Naive B cell (primary cell): Measurements from ENCODE around the gene TMEM254. TPM values are rescaled to one million over a fixed set of nuclear protein-coding genes. Genes with fewer than 3 reads are reported as not detected.
A peak's percentile ranks its signal among the peaks of the same experiment; 100 is the strongest.
"Not testable (repeated sequence)": the region's sequence is repeated elsewhere in the genome, so short reads cannot be mapped to it uniquely, and the experiment has no call there.

Experiments
- ATAC-seq, 2 donors: fragments of 150-1000 bp; cut with Tn5 transposase; 2 replicates each; pipeline ENCODE4 v1.10.0; 2021; ENCODE audit warnings: low read depth in 2 of 2, mild to moderate bottlenecking in 2 of 2, moderate library complexity in 2 of 2
- DNase-seq: peaks from one replicate; pipeline ENCODE4 v3.0.0; 2022
- H3K27ac Mint-ChIP-seq, 6 donors: one replicate each; pipeline ENCODE4 v1.8.0; 2020 to 2022; ENCODE audit warnings: mild to moderate bottlenecking in 6 of 6, mixed read lengths in 6 of 6, moderate library complexity in 5 of 6, inconsistent platforms in 2 of 6
- H3K27me3 Mint-ChIP-seq, 3 donors: one replicate each; pipeline ENCODE4 v1.8.0; 2021 to 2022; ENCODE audit warnings: mixed read lengths in 3 of 3, mild to moderate bottlenecking in 1 of 3
- H3K36me3 Mint-ChIP-seq, 2 donors: one replicate each; pipeline ENCODE4 v1.8.0; 2020 to 2022; ENCODE audit warnings: mixed read lengths in 2 of 2, inconsistent platforms in 1 of 2, mild to moderate bottlenecking in 1 of 2
- H3K4me1 Mint-ChIP-seq, 3 donors: one replicate each; pipeline ENCODE4 v1.8.0; 2020 to 2022; ENCODE audit warnings: mixed read lengths in 3 of 3, inconsistent platforms in 1 of 3, mild to moderate bottlenecking in 1 of 3, moderate library complexity in 1 of 3
- H3K4me3 Mint-ChIP-seq, 8 donors: one replicate each; pipeline ENCODE4 v1.8.0; 2020 to 2022; ENCODE audit warnings: mild to moderate bottlenecking in 8 of 8, mixed read lengths in 8 of 8, moderate library complexity in 8 of 8, inconsistent platforms in 2 of 8
- H3K9me3 Mint-ChIP-seq, 7 donors: one replicate each; pipeline ENCODE4 v1.8.0; 2020 to 2022; ENCODE audit warnings: mixed read lengths in 7 of 7, mild to moderate bottlenecking in 5 of 7, inconsistent platforms in 2 of 7, moderate library complexity in 1 of 7
- polyA plus RNA-seq, 6 donors: library from polyadenylated mRNA; unstranded; fragments of 300-500 nt; fragmentation: Illumina TruSeq; gene quantifications; one replicate each; pipeline ENCODE4 v1.2.3, GENCODE V29; 2021; ENCODE audit warnings: low read depth in 6 of 6

The TMEM254 gene
- polyA plus RNA-seq, 6 donors from 2014 or later: 26.2 to 46.5 (median 36.7) TPM

GRCh38 chr10:80055760-80056159, 22.7 kb upstream of the TMEM254 start:
- H3K4me1 Mint-ChIP-seq: peaks cover 0 to 5% (median 4%) of the 10 kb centered on the region in 3 donors
- no peaks in the 10 kb centered on the region for H3K9me3 Mint-ChIP-seq
- peak overlapping the region in 1 of 6 donors; percentile 38 for H3K27ac Mint-ChIP-seq
- H3K36me3 Mint-ChIP-seq: no peaks in the 10 kb centered on the region
- H3K27me3 Mint-ChIP-seq: no peaks in the 10 kb centered on the region
- H3K4me3 Mint-ChIP-seq: no peak overlapping the region
- no peak for DNase-seq
- ATAC-seq: no peak

- H3K36me3 Mint-ChIP-seq: no peaks in the 10 kb centered on the region
- H3K4me1 Mint-ChIP-seq: peaks cover 0 to 5% (median 4%) of the 10 kb centered on the region in 3 donors
- no peaks in the 10 kb centered on the region for H3K27me3 Mint-ChIP-seq
- H3K27ac Mint-ChIP-seq: no peak overlapping the region
- no peaks in the 10 kb centered on the region for H3K9me3 Mint-ChIP-seq
- H3K4me3 Mint-ChIP-seq: no peak overlapping the region
- DNase-seq (no peak), ATAC-seq (no peak)
Measured at GRCh38 chr10:80057171-80057570, 21.3 kb upstream of the TMEM254 start.

GRCh38 chr10:80064120-80064886, 14.2 kb upstream of the TMEM254 start:
- no peaks in the 10 kb centered on the region for H3K36me3 Mint-ChIP-seq
- DNase-seq: no peak
- H3K27me3 Mint-ChIP-seq: peaks cover 0 to 7% (median 0%) of the 10 kb centered on the region in 3 donors
- peak overlapping the region in 1 of 6 donors; percentile 76 for H3K27ac Mint-ChIP-seq
- H3K9me3 Mint-ChIP-seq: peaks cover 0 to 5% (median 0%) of the 10 kb centered on the region in 7 donors
- ATAC-seq: no peak
- no peaks in the 10 kb centered on the region for H3K4me1 Mint-ChIP-seq
- no peak overlapping the region for H3K4me3 Mint-ChIP-seq

- Mint-ChIP-seq H3K4me1 (no peaks in the 10 kb centered on the region), H3K4me3 (no peak overlapping the region), H3K27ac (no peak overlapping the region), H3K27me3 (peaks cover 0 to 12% (median 0%) of the 10 kb centered on the region in 3 donors), H3K9me3 (peaks cover 0 to 5% (median 0%) of the 10 kb centered on the region in 7 donors), H3K36me3 (no peaks in the 10 kb centered on the region)
- ATAC-seq: no peak
- no peak for DNase-seq
Measured at GRCh38 chr10:80066809-80067208, 11.7 kb upstream of the TMEM254 start.

- H3K36me3 Mint-ChIP-seq, ATAC-seq, H3K9me3 Mint-ChIP-seq, DNase-seq, H3K27ac Mint-ChIP-seq, H3K4me1 Mint-ChIP-seq, H3K4me3 Mint-ChIP-seq: not testable (repeated sequence)
- peaks cover 0 to 12% (median 0%) of the 10 kb centered on the region in 3 donors for H3K27me3 Mint-ChIP-seq
Measured at GRCh38 chr10:80067821-80068220, 10.6 kb upstream of the TMEM254 start.

- no peak overlapping the region for H3K4me3 Mint-ChIP-seq
- no peaks in the 10 kb centered on the region for H3K36me3 Mint-ChIP-seq
- peaks cover 0 to 12% (median 0%) of the 10 kb centered on the region in 3 donors for H3K27me3 Mint-ChIP-seq
Measured at GRCh38 chr10:80068270-80068669, 10.2 kb upstream of the TMEM254 start.

GRCh38 chr10:80070057-80070456, 8.4 kb upstream of the TMEM254 start:
- Mint-ChIP-seq H3K27ac (no peak overlapping the region), H3K27me3 (peaks cover 0 to 12% (median 0%) of the 10 kb centered on the region in 3 donors), H3K4me3 (no peak overlapping the region), H3K4me1 (no peaks in the 10 kb centered on the region), H3K36me3 (no peaks in the 10 kb centered on the region), H3K9me3 (peaks cover 0 to 5% (median 0%) of the 10 kb centered on the region in 7 donors)
- ATAC-seq: no peak
- DNase-seq: no peak

More at GRCh38 chr10:80068270-80068669, 10.2 kb upstream of the TMEM254 start:
- Mint-ChIP-seq H3K9me3 (peaks cover 0 to 5% (median 0%) of the 10 kb centered on the region in 7 donors), H3K4me1 (no peaks in the 10 kb centered on the region), H3K27ac (no peak overlapping the region)
- no peak for DNase-seq
- no peak for ATAC-seq

- peak overlapping the region in 1 of 6 donors; percentile 11 for H3K27ac Mint-ChIP-seq
- no peaks in the 10 kb centered on the region for H3K4me1 Mint-ChIP-seq
- no peak overlapping the region for H3K4me3 Mint-ChIP-seq
- peaks cover 0 to 5% (median 0%) of the 10 kb centered on the region in 7 donors for H3K9me3 Mint-ChIP-seq
- no peaks in the 10 kb centered on the region for H3K36me3 Mint-ChIP-seq
- no peak for ATAC-seq
- H3K27me3 Mint-ChIP-seq: peaks cover 0 to 12% (median 0%) of the 10 kb centered on the region in 3 donors
- no peak for DNase-seq
Measured at GRCh38 chr10:80072584-80072983, 5.9 kb upstream of the TMEM254 start.

GRCh38 chr10:80075781-80076180, 2.7 kb upstream of the TMEM254 start:
- Mint-ChIP-seq H3K9me3 (peaks cover 0 to 2% (median 0%) of the 10 kb centered on the region in 7 donors), H3K4me3 (peak overlapping the region in 4 of 8 donors; percentile 17 to 90 (median 50)), H3K36me3 (no peaks in the 10 kb centered on the region), H3K27ac (no peak overlapping the region), H3K27me3 (no peaks in the 10 kb centered on the region), H3K4me1 (peaks cover 13 to 17% (median 16%) of the 10 kb centered on the region in 3 donors)
- ATAC-seq: no peak
- no peak for DNase-seq

GRCh38 chr10:80077869-80078447, 507 bp upstream of the TMEM254 start:
- DNase-seq (no peak), ATAC-seq (no peak)
- Mint-ChIP-seq H3K4me3 (peak overlapping the region; percentile 87 to 98 (median 96)), H3K36me3 (no peaks in the 10 kb centered on the region), H3K27ac (peak overlapping the region; percentile 89 to 98 (median 96)), H3K27me3 (no peaks in the 10 kb centered on the region), H3K9me3 (peaks cover 0 to 2% (median 0%) of the 10 kb centered on the region in 7 donors), H3K4me1 (peaks cover 13 to 17% (median 16%) of the 10 kb centered on the region in 3 donors)

- DNase-seq (no peak), ATAC-seq (no peak)
- Mint-ChIP-seq H3K9me3 (peaks cover 0 to 2% (median 0%) of the 10 kb centered on the region in 7 donors), H3K27me3 (no peaks in the 10 kb centered on the region), H3K36me3 (peaks cover 3 to 4% of the 10 kb centered on the region in 2 donors), H3K4me1 (peaks cover 13 to 17% (median 16%) of the 10 kb centered on the region in 3 donors), H3K4me3 (peak overlapping the region; percentile 87 to 98 (median 96)), H3K27ac (peak overlapping the region; percentile 89 to 98 (median 98))
Measured at GRCh38 chr10:80079312-80079719, 851 bp downstream of the TMEM254 start.

- peaks cover 13 to 17% (median 16%) of the 10 kb centered on the region in 3 donors for H3K4me1 Mint-ChIP-seq
- H3K9me3 Mint-ChIP-seq: peaks cover 0 to 2% (median 0%) of the 10 kb centered on the region in 7 donors
- peaks cover 5 to 8% of the 10 kb centered on the region in 2 donors for H3K36me3 Mint-ChIP-seq
- ATAC-seq: no peak
- no peaks in the 10 kb centered on the region for H3K27me3 Mint-ChIP-seq
- no peak overlapping the region for H3K27ac Mint-ChIP-seq
- peak overlapping the region in 1 of 8 donors; percentile 90 for H3K4me3 Mint-ChIP-seq
- no peak for DNase-seq
Measured at GRCh38 chr10:80081026-80081425, 2.6 kb downstream of the TMEM254 start.

- Mint-ChIP-seq H3K27me3 (no peaks in the 10 kb centered on the region), H3K27ac (peak overlapping the region in 2 of 6 donors; percentile 19 to 47), H3K9me3 (peaks cover 0 to 2% (median 0%) of the 10 kb centered on the region in 7 donors), H3K4me3 (peak overlapping the region in 1 of 8 donors; percentile 1), H3K4me1 (peaks cover 13 to 17% (median 16%) of the 10 kb centered on the region in 3 donors), H3K36me3 (peaks cover 5 to 8% of the 10 kb centered on the region in 2 donors)
- ATAC-seq (no peak), DNase-seq (no peak)
Measured at GRCh38 chr10:80081801-80082750, 3.6 kb downstream of the TMEM254 start.
